Myocyte (in vitro differentiated cells): ENCODE measurements around the gene GPRIN3. TPM values are rescaled to one million over a fixed set of nuclear protein-coding genes. Genes with fewer than 3 reads are reported as not detected.
A peak's percentile ranks its signal among the peaks of the same experiment; 100 is the strongest.
"Not testable (repeated sequence)": the region's sequence is repeated elsewhere in the genome, so short reads cannot be mapped to it uniquely, and the experiment has no call there.

ENCODE experiments used
- DNase-seq: peaks from one replicate; pipeline ENCODE4 v3.0.0-alpha.2; 2012; ENCODE audit warnings: low read depth
- total RNA-seq: library from RNA; depleted of rRNA; stranded (reverse); fragments of >200 nt; gene quantifications from 2 replicates; pipeline ENCODE4 v1.2.3, GENCODE V29; 2014

GPRIN3 gene
- total RNA-seq, 1 donor from 2014 or later: 0.35 TPM

- peak; percentile 21 for DNase-seq
Measured at GRCh38 chr4:89314291-89314690, 6.7 kb upstream of the GPRIN3 start.

- DNase-seq: no peak
Measured at GRCh38 chr4:89312066-89312465, 4.5 kb upstream of the GPRIN3 start.

GRCh38 chr4:89311433-89311832 lies 3.8 kb upstream of the GPRIN3 start:
- no peak for DNase-seq

GRCh38 chr4:89309154-89309553 lies 1.6 kb upstream of the GPRIN3 start:
- not testable (repeated sequence) for DNase-seq

GRCh38 chr4:89308161-89308500 lies 531 bp upstream of the GPRIN3 start:
- DNase-seq: no peak

- DNase-seq: no peak
Measured at GRCh38 chr4:89307178-89307445, 488 bp downstream of the GPRIN3 start.

- DNase-seq: no peak
Measured at GRCh38 chr4:89306486-89307177, 968 bp downstream of the GPRIN3 start.

- DNase-seq: no peak
Measured at GRCh38 chr4:89305712-89306437, 1.7 kb downstream of the GPRIN3 start.

GRCh38 chr4:89305028-89305427 lies 2.6 kb downstream of the GPRIN3 start:
- no peak for DNase-seq

GRCh38 chr4:89303814-89304388 lies 3.7 kb downstream of the GPRIN3 start:
- DNase-seq: no peak

- no peak for DNase-seq
Measured at GRCh38 chr4:89303177-89303576, 4.4 kb downstream of the GPRIN3 start.

GRCh38 chr4:89301902-89302301 lies 5.7 kb downstream of the GPRIN3 start:
- DNase-seq: no peak

- DNase-seq: no peak
Measured at GRCh38 chr4:89301003-89301402, 6.6 kb downstream of the GPRIN3 start.

- no peak for DNase-seq
Measured at GRCh38 chr4:89300499-89300898, 7.1 kb downstream of the GPRIN3 start.

GRCh38 chr4:89300060-89300459 lies 7.5 kb downstream of the GPRIN3 start:
- DNase-seq: no peak

- no peak for DNase-seq
Measured at GRCh38 chr4:89299153-89299791, 8.3 kb downstream of the GPRIN3 start.

GRCh38 chr4:89298788-89299152 lies 8.8 kb downstream of the GPRIN3 start:
- DNase-seq: peak; percentile 39

GRCh38 chr4:89298155-89298554 lies 9.4 kb downstream of the GPRIN3 start:
- DNase-seq: no peak

GRCh38 chr4:89296896-89297295 lies 10.7 kb downstream of the GPRIN3 start:
- no peak for DNase-seq

- DNase-seq: no peak
Measured at GRCh38 chr4:89296399-89296798, 11.2 kb downstream of the GPRIN3 start.

GRCh38 chr4:89295415-89295927 lies 12.1 kb downstream of the GPRIN3 start:
- DNase-seq: no peak

- DNase-seq: no peak
Measured at GRCh38 chr4:89294573-89295269, 12.9 kb downstream of the GPRIN3 start.
